GM10847 (cell line): ENCODE results near the gene IL12A.

Source experiments
- POLR2A ChIP-seq: IDR thresholded peaks from 2 replicates; pipeline ENCODE4 v1.6.1; 2011; ENCODE audit not compliant: insufficient read length; ENCODE audit errors: extremely low read depth

IL12A gene

GRCh38 chr3:160040181-160040580 lies 51.5 kb downstream of the IL12A start:
- TF ChIP-seq POLR2A, result no peak

- TF ChIP-seq POLR2A, result no peak
Measured at GRCh38 chr3:160041465-160041864, 52.8 kb downstream of the IL12A start.

GRCh38 chr3:160044121-160044520 lies 55.5 kb downstream of the IL12A start:
- no peak for TF ChIP-seq POLR2A
